Muscle of arm (tissue), 14 donors: Measurements from ENCODE around the gene ZMYND10. TPM values are rescaled to one million over a fixed set of nuclear protein-coding genes. Genes with fewer than 3 reads are reported as not detected.

Experiments used
- DNase-seq: peaks from one replicate; pipeline ENCODE4 v3.0.0-alpha.2; 2013
- long read RNA-seq, 11 donors: transcript quantifications; one replicate each; lab custom pipeline, GENCODE V29; 2026
- polyA plus RNA-seq, 12 donors: library from polyadenylated mRNA; unstranded; fragments of 120-200 nt; gene quantifications; one replicate each; pipeline ENCODE4 v1.2.1, GENCODE V29; 2013; ENCODE audit not compliant: insufficient read length in 12 of 12

Gene ZMYND10
- 1 to 10 TPM in 3 of 12 donors, under 1 TPM in 7, not detected in 2; 0.65 to 1.7 (median 0.83) TPM for polyA plus RNA-seq
- long read RNA-seq, donor 1, result 0 reads
- long read RNA-seq, donor 2, result 0 reads
- long read RNA-seq, donor 3, result 0 reads
- long read RNA-seq, donor 4, result 0 reads
- long read RNA-seq, donor 5, result 0 reads
- long read RNA-seq, donor 6, result 0 reads
- long read RNA-seq, donor 7, result 0 reads
- long read RNA-seq, donor 8, partial matches to known transcripts, result 0 of 1 reads
- long read RNA-seq, donor 8, other reads (novel, unspliced or antisense), result 0 of 1 reads
- long read RNA-seq, donor 9, result 0 reads
- long read RNA-seq, donor 10, result 0 reads
- long read RNA-seq, donor 11, result 0 reads

GRCh38 chr3:50345586-50346234 lies at the start of gene ZMYND10:
ZMYND10 (minus strand) TSS chr3:50345732; CDS start chr3:50345579, 153 bp downstream.
- DNase-seq, result no peak

- no peak for DNase-seq
These were observed 47.5 kb upstream of the ZMYND10 start for GRCh38 chr3:50393061-50393460.

- DNase-seq, result no peak
These were observed 46.7 kb upstream of the ZMYND10 start for GRCh38 chr3:50392101-50392715.

GRCh38 chr3:50390508-50391224 lies 45.1 kb upstream of the ZMYND10 start:
- peak; percentile 49 for DNase-seq

- no peak for DNase-seq
These were observed 43.9 kb upstream of the ZMYND10 start for GRCh38 chr3:50389414-50389767.

- no peak for DNase-seq
These were observed 43.3 kb upstream of the ZMYND10 start for GRCh38 chr3:50388720-50389413.

GRCh38 chr3:50388016-50388719 lies 42.6 kb upstream of the ZMYND10 start:
- DNase-seq, result no peak

GRCh38 chr3:50385754-50386153 lies 40.2 kb upstream of the ZMYND10 start:
- no peak for DNase-seq

GRCh38 chr3:50383750-50384149 lies 38.2 kb upstream of the ZMYND10 start:
- DNase-seq, result no peak

- no peak for DNase-seq
These were observed 37.2 kb upstream of the ZMYND10 start for GRCh38 chr3:50382722-50383121.

- no peak for DNase-seq
These were observed 35.9 kb upstream of the ZMYND10 start for GRCh38 chr3:50381383-50381782.

GRCh38 chr3:50380405-50381085 lies 35.0 kb upstream of the ZMYND10 start:
- DNase-seq, result no peak

- no peak for DNase-seq
These were observed 33.2 kb upstream of the ZMYND10 start for GRCh38 chr3:50378757-50379156.

- DNase-seq, result no peak
These were observed 32.5 kb upstream of the ZMYND10 start for GRCh38 chr3:50378024-50378423.

- DNase-seq, result no peak
These were observed 29.9 kb upstream of the ZMYND10 start for GRCh38 chr3:50375258-50375931.

GRCh38 chr3:50374363-50375257 lies 29.1 kb upstream of the ZMYND10 start:
- no peak for DNase-seq

- DNase-seq, result no peak
These were observed 27.9 kb upstream of the ZMYND10 start for GRCh38 chr3:50373146-50374051.

- no peak for DNase-seq
These were observed 26.8 kb upstream of the ZMYND10 start for GRCh38 chr3:50372349-50372748.
